Astrocyte (in vitro differentiated cells and primary cell): ENCODE results near the gene CD37. TPM values are rescaled to one million over a fixed set of nuclear protein-coding genes. Genes with fewer than 3 reads are reported as not detected.

ENCODE experiments used
- DNase-seq: peaks from one replicate; pipeline ENCODE4 v3.0.0-alpha.2; 2010; ENCODE audit warnings: low read depth
- FAIRE-seq: peaks from 2 replicates; lab custom pipeline; 2011; peaks lifted over from hg19 to GRCh38; lab: Jason Lieb, UNC
- H2AFZ ChIP-seq: 2 replicates; pipeline ENCODE4 v1.6.0; 2012; ENCODE audit warnings: low read depth, low read length, inconsistent platforms
- H3K27ac ChIP-seq: 2 replicates; pipeline ENCODE4 v1.5.1; 2011; ENCODE audit warnings: low read depth, low read length, inconsistent platforms
- H3K27me3 ChIP-seq: 2 replicates; pipeline ENCODE4 v1.6.0; 2011; ENCODE audit warnings: low read length, inconsistent platforms; ENCODE audit not compliant: insufficient read depth
- H3K36me3 ChIP-seq: 2 replicates; pipeline ENCODE4 v1.5.1; 2011; ENCODE audit warnings: low read length, inconsistent platforms; ENCODE audit not compliant: insufficient read depth
- H3K4me1 ChIP-seq: 2 replicates; pipeline ENCODE4 v1.5.1; 2011; ENCODE audit warnings: low read length, inconsistent platforms; ENCODE audit not compliant: insufficient read depth
- H3K4me2 ChIP-seq: 2 replicates; pipeline ENCODE4 v1.6.0; 2012; ENCODE audit warnings: low read length, inconsistent platforms
- H3K4me3 ChIP-seq: 2 replicates; pipeline ENCODE4 v1.5.1; 2011; ENCODE audit warnings: low read depth, mild to moderate bottlenecking, low read length, inconsistent platforms; ENCODE audit not compliant: insufficient read depth
- H3K79me2 ChIP-seq: 2 replicates; pipeline ENCODE4 v1.6.0; 2012; ENCODE audit warnings: mild to moderate bottlenecking, low read length, inconsistent platforms; ENCODE audit not compliant: insufficient read depth
- H3K9ac ChIP-seq: 2 replicates; pipeline ENCODE4 v1.6.0; 2012; ENCODE audit warnings: mild to moderate bottlenecking, low read length, inconsistent platforms
- H3K9me3 ChIP-seq: 2 replicates; pipeline ENCODE4 v1.5.1; 2012; ENCODE audit warnings: low read depth, mild to moderate bottlenecking, low read length, inconsistent platforms; ENCODE audit not compliant: insufficient read depth
- H4K20me1 ChIP-seq: 2 replicates; pipeline ENCODE4 v1.6.0; 2012; ENCODE audit warnings: low read length, inconsistent platforms; ENCODE audit not compliant: insufficient read depth
- H3K27ac Mint-ChIP-seq: one replicate; pipeline ENCODE4 v1.8.0; 2021; ENCODE audit warnings: mild to moderate bottlenecking, mixed read lengths; ENCODE audit not compliant: unreplicated experiment
- H3K27me3 Mint-ChIP-seq: one replicate; pipeline ENCODE4 v1.8.0; 2021; ENCODE audit warnings: low read depth, mixed read lengths; ENCODE audit not compliant: unreplicated experiment
- H3K36me3 Mint-ChIP-seq: one replicate; pipeline ENCODE4 v1.8.0; 2021; ENCODE audit warnings: low read depth, mixed read lengths; ENCODE audit not compliant: unreplicated experiment
- H3K4me1 Mint-ChIP-seq: one replicate; pipeline ENCODE4 v1.8.0; 2021; ENCODE audit warnings: low read depth, mixed read lengths; ENCODE audit not compliant: unreplicated experiment
- H3K4me3 Mint-ChIP-seq: one replicate; pipeline ENCODE4 v1.8.0; 2021; ENCODE audit warnings: mild to moderate bottlenecking, moderate library complexity, mixed read lengths; ENCODE audit not compliant: unreplicated experiment
- H3K9me3 Mint-ChIP-seq: one replicate; pipeline ENCODE4 v1.8.0; 2021; ENCODE audit warnings: mild to moderate bottlenecking, mixed read lengths; ENCODE audit not compliant: unreplicated experiment
- CTCF ChIP-seq: IDR thresholded peaks from 2 replicates; pipeline ENCODE4 v1.5.1; 2011; ENCODE audit warnings: low read depth, mild to moderate bottlenecking, inconsistent platforms, low read length, moderate library complexity; ENCODE audit not compliant: insufficient read depth
- EZH2 ChIP-seq: IDR thresholded peaks from 2 replicates; pipeline ENCODE4 v1.6.1; 2012; ENCODE audit warnings: mild to moderate bottlenecking, low read length, inconsistent platforms; ENCODE audit not compliant: insufficient read depth
- total RNA-seq: library from RNA; stranded (reverse); gene quantifications from 2 replicates; pipeline ENCODE4 v1.2.1, GENCODE V29; 2021

Gene CD37
- total RNA-seq, 1 donor from 2014 or later = 0.20 TPM

DNA sequence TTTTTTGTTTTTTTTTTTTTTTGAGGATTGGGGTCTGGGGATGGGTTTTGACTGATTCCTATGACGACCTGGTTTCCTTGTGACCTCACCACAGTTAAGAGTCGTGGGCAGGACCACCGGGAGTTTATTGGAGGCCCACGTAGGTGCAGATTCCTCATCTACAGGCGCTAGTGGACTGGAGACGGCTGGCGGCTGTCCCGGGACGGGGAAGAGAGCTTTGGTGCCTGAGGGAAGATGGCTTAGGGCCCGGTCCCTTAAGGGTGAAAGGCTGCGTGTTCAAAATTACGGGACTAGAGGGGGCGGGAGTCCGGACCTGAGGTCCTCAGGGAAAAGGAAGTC, 27.7 kb downstream of the CD37 start:
- FAIRE-seq (no peak), DNase-seq (peak; percentile 47)
- Histone ChIP-seq H3K27ac (peak overlapping the region; percentile 94), H3K4me3 (peak overlapping the region; percentile 94), H3K9ac (peak overlapping the region; percentile 98), H3K79me2 (peaks cover 39% of the 10 kb centered on the region), H3K9me3 (no peaks in the 10 kb centered on the region), H4K20me1 (peaks cover 4% of the 10 kb centered on the region), H2AFZ (peak overlapping the region; percentile 75), H3K27me3 (no peaks in the 10 kb centered on the region), H3K4me1 (peaks cover 14% of the 10 kb centered on the region), H3K4me2 (peak overlapping the region; percentile 93), H3K36me3 (peaks cover 5% of the 10 kb centered on the region)
- Mint-ChIP-seq H3K27ac (no peak overlapping the region), H3K36me3 (peaks cover 8% of the 10 kb centered on the region), H3K27me3 (peaks cover 2% of the 10 kb centered on the region), H3K4me3 (no peak overlapping the region), H3K9me3 (no peaks in the 10 kb centered on the region), H3K4me1 (peaks cover 3% of the 10 kb centered on the region)
- no peak for TF ChIP-seq EZH2
- TF ChIP-seq CTCF = no peak

DNA sequence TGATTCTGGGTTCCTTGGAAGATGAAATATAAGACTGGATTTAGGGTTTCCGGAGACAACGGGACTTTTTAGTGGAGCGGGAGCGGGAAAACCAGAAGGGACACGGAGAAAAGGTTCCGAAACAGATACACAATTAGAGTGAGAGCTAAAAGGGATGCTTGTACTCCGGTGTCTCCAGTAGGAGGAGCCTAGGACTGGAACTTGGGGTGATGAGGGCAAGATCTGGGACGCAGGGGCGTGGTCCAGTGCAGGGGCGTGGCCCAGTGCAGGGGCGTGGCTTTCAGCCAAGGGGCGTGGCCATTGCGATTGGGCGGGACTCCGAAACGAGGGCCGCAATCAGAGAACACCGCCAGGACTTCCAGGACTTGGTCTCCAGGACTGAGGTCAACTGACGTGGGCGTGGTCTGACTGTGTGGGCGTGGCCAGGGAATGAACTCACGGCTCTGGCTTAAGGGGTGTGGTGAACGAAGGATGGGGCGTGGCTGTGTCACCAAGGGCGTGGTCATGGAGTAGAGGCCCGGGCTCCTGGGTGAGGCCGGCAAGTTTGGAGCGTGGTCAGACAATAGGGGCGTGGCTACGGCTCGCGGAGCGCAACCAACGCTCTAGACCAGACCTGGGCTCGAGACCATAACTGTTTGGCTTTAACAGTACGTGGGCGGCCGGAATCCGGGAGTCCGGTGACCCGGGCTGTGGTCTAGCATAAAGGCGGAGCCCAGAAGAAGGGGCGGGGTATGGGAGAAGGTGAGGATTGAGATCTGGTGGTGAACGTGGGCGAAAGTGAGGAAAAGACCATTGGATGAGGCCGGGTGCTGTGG, 28.3 kb downstream of the CD37 start, which contains the start of gene DKKL1:
Gene DKKL1 (plus strand): TSS at position 610 of the 815 bp plus-strand sequence. CDS start 122 bp downstream, at position 732.
- Histone ChIP-seq H3K4me3 (peak within 1 kb of the TSS; percentile 94), H2AFZ (peak within 1 kb of the TSS; percentile 75), H3K9me3 (no peaks in the 10 kb centered on the region), H3K27me3 (no peaks in the 10 kb centered on the region), H3K4me2 (peak within 1 kb of the TSS; percentile 93), H3K9ac (peak within 1 kb of the TSS; percentile 98), H3K4me1 (peaks cover 14% of the 10 kb centered on the region), H3K79me2 (peaks cover 39% of the 10 kb centered on the region), H3K27ac (peak within 1 kb of the TSS; percentile 94), H4K20me1 (peaks cover 4% of the 10 kb centered on the region), H3K36me3 (peaks cover 5% of the 10 kb centered on the region)
- Mint-ChIP-seq H3K4me3 (no peak within 1 kb of the TSS), H3K9me3 (no peaks in the 10 kb centered on the region), H3K27ac (no peak within 1 kb of the TSS), H3K4me1 (peaks cover 3% of the 10 kb centered on the region), H3K27me3 (peaks cover 2% of the 10 kb centered on the region), H3K36me3 (peaks cover 4% of the 10 kb centered on the region)
- DNase-seq (peak; percentile 94), FAIRE-seq (no peak)
- TF ChIP-seq CTCF (no peak), EZH2 (no peak)
